ENCODE results near the gene UBE2F.

The UBE2F gene

DNA sequence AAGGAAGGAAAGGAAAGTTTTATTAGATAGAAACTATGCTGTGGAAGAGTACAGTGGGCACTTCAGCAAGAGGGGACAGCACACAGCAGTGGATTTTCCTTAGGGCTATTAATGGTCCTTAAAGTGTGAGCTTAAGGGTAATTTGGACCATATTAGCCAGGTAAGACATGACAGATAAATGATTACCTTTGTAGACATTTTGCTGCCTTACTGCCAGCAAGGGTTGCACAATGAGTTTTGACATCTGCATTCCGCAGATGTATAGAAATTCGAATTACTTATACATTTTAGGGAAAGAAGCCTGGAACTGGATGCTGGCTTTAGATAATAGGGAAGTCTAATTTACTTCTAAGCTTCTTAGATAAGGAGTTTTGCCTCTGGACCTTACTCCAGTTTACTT lies 14.0 kb upstream of the UBE2F start:
- no peak for TF ChIP-seq REST (IDR thresholded peaks at IDR 0.05; ENCODE audit: insufficient read depth in 1 of 2, low read depth in 2 of 2, low read length in 2 of 2)
- TF ChIP-seq POLR2AphosphoS5 (IDR thresholded peaks at IDR 0.05; ENCODE audit: low read depth, low read length), result no peak
- no peak for TF ChIP-seq TAF1 (IDR thresholded peaks at IDR 0.05; ENCODE audit: borderline replicate concordance, insufficient read depth, low read length)
- TF ChIP-seq FOXP2 (optimal IDR thresholded peaks at IDR 0.05; ENCODE audit: borderline replicate concordance, extremely low read depth, extremely low read length, insufficient read depth), result no peak
- no peak for TF ChIP-seq SIN3A (IDR thresholded peaks at IDR 0.05; ENCODE audit: borderline replicate concordance, insufficient read depth, low read length)

DNA sequence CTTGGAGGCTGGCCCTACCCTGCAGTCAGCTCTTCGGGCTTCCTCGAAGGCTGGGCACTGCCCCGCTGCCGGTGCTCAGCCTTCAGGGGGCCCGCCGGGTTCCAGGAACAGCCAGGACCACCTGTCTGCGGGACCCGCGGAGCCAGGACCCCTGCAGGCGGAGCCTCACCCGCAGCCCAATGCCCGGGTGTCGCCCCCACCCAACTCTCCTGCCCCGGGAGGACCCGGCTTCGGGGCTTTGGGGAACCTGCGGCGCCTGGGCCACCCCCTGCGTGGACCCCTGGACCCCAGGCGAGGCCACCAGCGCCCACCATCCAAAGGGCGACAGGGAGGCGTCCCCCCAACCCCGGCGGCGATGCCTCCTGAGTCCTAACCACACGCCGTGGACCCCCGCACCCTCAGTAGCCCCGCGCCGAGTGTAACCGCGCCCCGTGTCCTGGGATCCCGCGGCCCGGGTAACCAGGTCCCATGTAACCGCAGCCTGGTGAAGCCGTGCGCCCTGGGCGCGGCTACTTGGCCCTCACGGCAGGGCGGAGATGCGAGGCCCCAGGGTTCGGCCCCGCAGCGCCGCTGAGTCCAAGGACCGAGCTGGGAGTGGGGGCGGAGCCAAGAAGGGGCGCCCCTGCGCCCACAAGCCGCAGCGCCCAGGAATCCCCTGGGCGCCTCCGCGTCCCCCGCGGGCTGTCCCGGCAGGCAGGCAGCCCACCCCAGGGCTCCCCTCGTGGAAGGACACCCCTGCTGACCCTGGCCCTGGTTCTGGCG lies 11.0 kb upstream of the UBE2F start:
- no peak for TF ChIP-seq SIN3A (IDR thresholded peaks at IDR 0.05; ENCODE audit: borderline replicate concordance, insufficient read depth, low read length)
- no peak for TF ChIP-seq POLR2AphosphoS5 (IDR thresholded peaks at IDR 0.05; ENCODE audit: low read depth, low read length)
- TF ChIP-seq TAF1 (IDR thresholded peaks at IDR 0.05; ENCODE audit: borderline replicate concordance, insufficient read depth, low read length), result no peak
- TF ChIP-seq FOXP2 (optimal IDR thresholded peaks at IDR 0.05; ENCODE audit: borderline replicate concordance, extremely low read depth, extremely low read length, insufficient read depth), result no peak
- TF ChIP-seq REST (IDR thresholded peaks at IDR 0.05; ENCODE audit: insufficient read depth in 1 of 2, low read depth in 2 of 2, low read length in 2 of 2), result no peak

DNA sequence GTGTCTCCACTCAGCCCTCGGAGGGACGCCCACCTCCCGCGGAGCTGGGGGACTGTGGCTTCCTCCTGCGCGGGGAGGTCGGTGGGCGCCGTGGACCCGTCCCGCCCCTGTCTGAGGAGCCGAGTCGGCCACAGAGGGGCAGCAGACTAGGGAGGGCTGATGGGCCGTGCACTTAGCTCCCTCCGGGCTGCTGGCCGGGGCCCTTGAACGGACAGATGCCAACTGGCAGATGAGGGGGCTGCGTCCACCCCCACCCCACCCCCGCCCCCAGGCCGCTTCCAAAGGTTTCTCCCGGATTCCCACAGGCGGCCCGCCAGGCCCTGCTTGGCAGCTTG lies 10.4 kb upstream of the UBE2F start:
- TF ChIP-seq FOXP2 (optimal IDR thresholded peaks at IDR 0.05; ENCODE audit: borderline replicate concordance, extremely low read depth, extremely low read length, insufficient read depth) (no peak), REST (IDR thresholded peaks at IDR 0.05; ENCODE audit: insufficient read depth in 1 of 2, low read depth in 2 of 2, low read length in 2 of 2) (no peak), POLR2AphosphoS5 (IDR thresholded peaks at IDR 0.05; ENCODE audit: low read depth, low read length) (no peak), SIN3A (IDR thresholded peaks at IDR 0.05; ENCODE audit: borderline replicate concordance, insufficient read depth, low read length) (no peak), TAF1 (IDR thresholded peaks at IDR 0.05; ENCODE audit: borderline replicate concordance, insufficient read depth, low read length) (no peak)

- TF ChIP-seq REST (IDR thresholded peaks at IDR 0.05; ENCODE audit: insufficient read depth in 1 of 2, low read depth in 2 of 2, low read length in 2 of 2) (no peak), FOXP2 (optimal IDR thresholded peaks at IDR 0.05; ENCODE audit: borderline replicate concordance, extremely low read depth, extremely low read length, insufficient read depth) (no peak), POLR2AphosphoS5 (IDR thresholded peaks at IDR 0.05; ENCODE audit: low read depth, low read length) (no peak), SIN3A (IDR thresholded peaks at IDR 0.05; ENCODE audit: borderline replicate concordance, insufficient read depth, low read length) (no peak), TAF1 (IDR thresholded peaks at IDR 0.05; ENCODE audit: borderline replicate concordance, insufficient read depth, low read length) (no peak)
Measured at GRCh38 chr2:237961637-237962036, 5.2 kb upstream of the UBE2F start.
